Stimulated activated CD4-positive, alpha-beta T cell treated with anti-CD3 and anti-CD28 coated beads, TNF-alpha, amount 100 ng/mL, for 48 hours (primary cell): Measurements from ENCODE around the gene TEAD1.

Experiments
- DNase-seq, 3 donors: peaks; one replicate each; pipeline ENCODE4 v3.0.0-alpha.2; 2020; ENCODE audit warnings: low read depth in 3 of 3

TEAD1 gene

GRCh38 chr11:12789054-12789453 lies 114.8 kb downstream of the TEAD1 start:
- DNase-seq, result no peak

GRCh38 chr11:12789596-12790215 lies 115.5 kb downstream of the TEAD1 start:
- no peak for DNase-seq

GRCh38 chr11:12790861-12791616 lies 116.8 kb downstream of the TEAD1 start:
- no peak for DNase-seq

- DNase-seq, result no peak
Observed at GRCh38 chr11:12792018-12792417, 117.8 kb downstream of the TEAD1 start.

- DNase-seq, result no peak
Observed at GRCh38 chr11:12792590-12792989, 118.4 kb downstream of the TEAD1 start.

- DNase-seq, result no peak
Observed at GRCh38 chr11:12793065-12793464, 118.8 kb downstream of the TEAD1 start.

- no peak for DNase-seq
Observed at GRCh38 chr11:12793506-12793905, 119.3 kb downstream of the TEAD1 start.

- no peak for DNase-seq
Observed at GRCh38 chr11:12794576-12795230, 120.5 kb downstream of the TEAD1 start.

- no peak for DNase-seq
Observed at GRCh38 chr11:12797996-12798395, 123.8 kb downstream of the TEAD1 start.

GRCh38 chr11:12798609-12799011 lies 124.4 kb downstream of the TEAD1 start:
- DNase-seq, result no peak

- DNase-seq, result no peak
Observed at GRCh38 chr11:12799334-12799835, 125.2 kb downstream of the TEAD1 start.

- DNase-seq, result no peak
Observed at GRCh38 chr11:12800032-12800671, 125.9 kb downstream of the TEAD1 start.

GRCh38 chr11:12800871-12801270 lies 126.7 kb downstream of the TEAD1 start:
- no peak for DNase-seq

- no peak for DNase-seq
Observed at GRCh38 chr11:12801976-12802375, 127.8 kb downstream of the TEAD1 start.

- no peak for DNase-seq
Observed at GRCh38 chr11:12802418-12803085, 128.3 kb downstream of the TEAD1 start.

- DNase-seq, result no peak
Observed at GRCh38 chr11:12803086-12803826, 129.0 kb downstream of the TEAD1 start.

- DNase-seq, result no peak
Observed at GRCh38 chr11:12806113-12806512, 131.9 kb downstream of the TEAD1 start.

GRCh38 chr11:12807621-12808020 lies 133.4 kb downstream of the TEAD1 start:
- no peak for DNase-seq

- DNase-seq, result no peak
Observed at GRCh38 chr11:12808519-12808918, 134.3 kb downstream of the TEAD1 start.

GRCh38 chr11:12809364-12809763 lies 135.1 kb downstream of the TEAD1 start:
- no peak for DNase-seq
